K562 (cell line): Measurements from ENCODE around the gene HOXB3. TPM values are rescaled to one million over a fixed set of nuclear protein-coding genes. Genes with fewer than 3 reads are reported as not detected.

Experiments
- ATF1 ChIP-seq, 2 experiments: fragments of 450-650 bp in 1 of 2; IDR thresholded peaks; 2 replicates each; pipeline ENCODE4 v1.6.1; 2016; ENCODE audit warnings: missing compliant biosample characterization in 1 of 2, missing genetic modification characterization in 1 of 2
- BHLHE40 ChIP-seq: IDR thresholded peaks from 2 replicates; pipeline ENCODE4 v1.6.1; 2011; ENCODE audit warnings: low read length, improper control_type of control experiment
- BRF1 ChIP-seq: IDR thresholded peaks from 3 replicates; pipeline ENCODE4 v1.6.1; 2011; ENCODE audit warnings: borderline replicate concordance, mild to moderate bottlenecking; ENCODE audit not compliant: insufficient read length; ENCODE audit errors: extremely low read depth
- CBFA2T2 ChIP-seq: fragments of 450-650 bp; conservative IDR thresholded peaks from 2 replicates; pipeline ENCODE4 v1.6.1; 2017; ENCODE audit warnings: mild to moderate bottlenecking
- CCAR2 ChIP-seq: fragments of 200-400 bp; formaldehyde crosslinking; IDR thresholded peaks from 2 replicates; pipeline ENCODE4 v1.6.1; 2017; ENCODE audit warnings: mild to moderate bottlenecking, low read depth, low read length
- ETV6 ChIP-seq, 3 experiments: fragments of 150-350 bp in 1 of 3; sonication (generic) in 1 of 3; formaldehyde crosslinking in 1 of 3; IDR thresholded peaks; 2 replicates each; pipeline versions ENCODE4 v1.6.1 to v1.8.0; 2014 to 2022; ENCODE audit warnings: borderline replicate concordance in 2 of 3, low read depth in 2 of 3, antibody characterized with exemption in 1 of 3, low read length in 1 of 3, mild to moderate bottlenecking in 1 of 3, missing genetic modification reagents in 1 of 3
- FIP1L1 ChIP-seq: fragments of 200-400 bp; formaldehyde crosslinking; IDR thresholded peaks from 2 replicates; pipeline ENCODE4 v1.6.1; 2018; ENCODE audit warnings: mild to moderate bottlenecking, low read depth, low read length; ENCODE audit not compliant: poor library complexity, severe bottlenecking
- L3MBTL2 ChIP-seq: fragments of 450-650 bp; IDR thresholded peaks from 2 replicates; pipeline ENCODE4 v1.6.1; 2016; ENCODE audit warnings: mild to moderate bottlenecking, moderate library complexity
- MAZ ChIP-seq, 2 experiments: fragments of 450-650 bp in 1 of 2; sonication (generic) in 1 of 2; formaldehyde crosslinking; IDR thresholded peaks in 1 of 2; conservative IDR thresholded peaks in 1 of 2; 2 replicates each; pipeline versions ENCODE4 v1.4.0 to v1.5.0; 2020; ENCODE audit warnings: mild to moderate bottlenecking in 1 of 2, missing genetic modification reagents in 1 of 2
- NFATC3 ChIP-seq: fragments of 450-650 bp; IDR thresholded peaks from 2 replicates; pipeline ENCODE4 v1.6.1; 2017; ENCODE audit warnings: mild to moderate bottlenecking
- NFRKB ChIP-seq: fragments of 450-650 bp; IDR thresholded peaks from 2 replicates; pipeline ENCODE4 v1.6.1; 2016; ENCODE audit warnings: low read depth
- NR2C1 ChIP-seq, 2 experiments: fragments of 450-650 bp; IDR thresholded peaks; 2 replicates each; pipeline ENCODE4 v1.6.1; 2017; ENCODE audit warnings: mild to moderate bottlenecking in 2 of 2, antibody characterized with exemption in 1 of 2, inconsistent platforms in 1 of 2, missing compliant biosample characterization in 1 of 2, missing genetic modification characterization in 1 of 2
- POLR2A ChIP-seq: fragments of 450-650 bp; conservative IDR thresholded peaks from 2 replicates; pipeline ENCODE4 v1.6.1; 2016
- POLR2B ChIP-seq: fragments of 450-650 bp; IDR thresholded peaks from 2 replicates; pipeline ENCODE4 v1.6.1; 2018; ENCODE audit warnings: low read depth; ENCODE audit not compliant: partially characterized antibody
- POLR2G ChIP-seq: fragments of 200-400 bp; formaldehyde crosslinking; IDR thresholded peaks from 2 replicates; pipeline ENCODE4 v1.6.1; 2017; ENCODE audit warnings: low read depth, mild to moderate bottlenecking, antibody characterized with exemption, low read length, moderate library complexity
- RBFOX2 ChIP-seq: fragments of 200-400 bp; formaldehyde crosslinking; IDR thresholded peaks from 2 replicates; pipeline ENCODE4 v1.6.1; 2017; ENCODE audit warnings: low read depth, mild to moderate bottlenecking, low read length, moderate library complexity
- TEAD1 ChIP-seq, 2 experiments: fragments of 450-650 bp in 1 of 2; sonication (generic) in 1 of 2; formaldehyde crosslinking; IDR thresholded peaks; 2 replicates each; pipeline versions ENCODE4 v1.4.0 to v1.8.0; 2020 to 2022; ENCODE audit warnings: mild to moderate bottlenecking in 2 of 2, missing genetic modification reagents in 1 of 2
- U2AF1 ChIP-seq: fragments of 200-400 bp; formaldehyde crosslinking; optimal IDR thresholded peaks from 2 replicates; pipeline ENCODE3; 2017; ENCODE audit warnings: mild to moderate bottlenecking, low read depth, low read length, moderate library complexity
- YBX1 ChIP-seq: fragments of 450-650 bp; IDR thresholded peaks from 2 replicates; pipeline ENCODE4 v1.7.1; 2016; ENCODE audit warnings: mild to moderate bottlenecking
- ZBTB8A ChIP-seq: fragments of 450-650 bp; IDR thresholded peaks from 2 replicates; pipeline ENCODE4 v1.6.1; 2018; ENCODE audit warnings: mild to moderate bottlenecking, moderate library complexity; ENCODE audit not compliant: partially characterized antibody
- polyA plus RNA-seq, 8 experiments: library from polyadenylated mRNA; depleted of rRNA in 4 of 8; stranded (reverse) in 5 of 8; unstranded in 3 of 8; fragments of >200 nt; fragmentation: Nextera tagmentation in 2 of 8; fragmentation: Illumina TruSeq in 1 of 8; extraction: Ambion mirVana in 2 of 8; extraction: Trizol in 1 of 8; gene quantifications; 2 replicates each; pipeline versions ENCODE4 v1.2.1 to v1.2.3, GENCODE V29; 2011 to 2014; ENCODE audit warnings: inconsistent platforms in 1 of 8, missing spikeins in 1 of 8
- total RNA-seq, 7 experiments: library from RNA; depleted of rRNA in 6 of 7; stranded (reverse); fragments of >200 nt in 6 of 7; fragmentation: Illumina TruSeq in 2 of 7; extraction: Trizol in 2 of 7; gene quantifications; 2 replicates each; pipeline versions ENCODE4 v1.2.1 to v1.2.3, GENCODE V29; 2011 to 2021; ENCODE audit warnings: low replicate concordance in 1 of 7
- TF ChIP-seq, protein P1 (sequence below): fragments of 450-650 bp; IDR thresholded peaks from 2 replicates; pipeline ENCODE4 v1.6.1; 2016; ENCODE audit warnings: low read depth, mild to moderate bottlenecking, moderate library complexity
- TF ChIP-seq, protein P2 (sequence below), 2 experiments: fragments of 450-650 bp; conservative IDR thresholded peaks; 2 replicates each; pipeline ENCODE4 v1.6.1; 2017; ENCODE audit warnings: mild to moderate bottlenecking in 2 of 2, moderate library complexity in 2 of 2

HOXB3 gene
- total and polyA plus RNA-seq, 9 of the 15 experiments (the other 6 are each of a cell fraction or from before 2014, with no cell fraction given) = 2.4 to 41.3 (median 20.2) TPM

DNA sequence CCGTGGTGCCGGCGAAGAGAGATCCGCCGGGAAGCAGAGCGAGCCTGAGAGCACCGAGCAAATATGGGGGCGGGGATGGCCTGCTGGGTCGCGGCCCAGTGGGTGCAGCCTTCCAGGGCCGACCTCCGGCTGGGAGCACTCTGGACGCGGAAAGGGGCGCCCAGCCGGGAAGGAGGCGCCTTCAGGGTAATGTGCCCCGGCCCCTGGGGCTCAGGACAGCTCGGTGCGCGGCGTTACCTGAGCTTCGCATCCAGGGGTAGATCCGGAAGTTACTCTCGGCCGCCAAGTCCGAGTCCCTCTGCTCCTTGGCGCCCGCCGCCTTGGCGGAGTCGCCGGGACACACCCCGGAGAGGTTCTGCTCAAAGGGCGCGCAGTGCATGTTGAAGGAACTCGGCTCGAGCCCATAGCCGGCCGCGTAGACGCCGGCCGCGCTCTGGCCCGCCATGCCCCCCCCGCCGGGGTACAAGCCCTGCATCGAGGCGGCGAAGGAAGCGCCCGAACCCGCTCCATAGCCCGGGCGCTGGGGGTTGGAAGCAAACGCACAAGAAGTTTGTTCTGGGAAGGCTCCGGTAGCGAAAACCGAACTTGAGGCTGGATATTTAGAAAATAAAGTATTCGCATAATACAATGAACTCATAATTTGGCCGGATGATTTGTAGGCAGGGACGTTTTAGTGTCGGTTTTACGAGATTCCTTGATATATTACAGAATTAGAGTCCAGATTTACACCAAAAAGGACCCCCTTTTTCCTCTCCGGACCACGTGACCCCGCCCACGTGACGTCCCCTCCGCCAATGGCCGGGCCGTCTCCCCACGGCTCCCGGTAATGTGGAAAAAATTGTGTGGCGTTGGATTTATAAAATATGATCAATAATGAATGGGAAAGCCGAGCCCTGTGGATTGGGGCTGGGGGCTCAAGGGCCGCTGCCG lies 20.5 kb upstream of the HOXB3 start, which contains the start of gene HOXB7 (continued):
- TF ChIP-seq ETV6 (IDR thresholded peaks at IDR 0.05; ENCODE audit: borderline replicate concordance in 1 of 2, low read depth in 2 of 2, low read length in 1 of 2) (0 out of 4 replicates have a peak, but pooled peaks of 1 of the 2 experiments have one; percentile 16), ETV6 (CRISPR knock-in tag; IDR thresholded peaks at IDR 0.05; ENCODE audit: borderline replicate concordance) (no peak), POLR2G (peak; percentile 87), POLR2B (peak; percentile 41), RBFOX2 (peak; percentile 79), FIP1L1 (peak; percentile 72), CBFA2T2 (peak; percentile 96), YBX1 (no peak), NFATC3 (no peak), CCAR2 (no peak), U2AF1 (peak; percentile 21), MAZ (CRISPR knock-in tag; conservative IDR thresholded peaks at IDR 0.05 in 1 of 2, IDR thresholded peaks at IDR 0.05 in 1 of 2) (peak; percentile 26 to 59; a peak in 3 of 4 replicates), NR2C1 (IDR thresholded peaks at IDR 0.05) (no peak), NR2C1 (tag; IDR thresholded peaks at IDR 0.05) (no peak), NFRKB (0 out of 2 replicates have a peak, but pooled peaks have one; percentile 50), ZBTB8A (no peak), BHLHE40 (no peak), POLR2A (peak; percentile 47; the same call in 1 of the 2 replicates), BRF1 (no peak), ATF1 (CRISPR knock-in tag; IDR thresholded peaks at IDR 0.05) (no peak), ATF1 (tag; IDR thresholded peaks at IDR 0.05) (0 out of 2 replicates have a peak, but pooled peaks have one; percentile 5), TEAD1 (CRISPR knock-in tag; IDR thresholded peaks at IDR 0.05) (peak in 1 of 2 experiments; percentile 25; a peak in 1 of 4 replicates), L3MBTL2 (peak; percentile 75)
- TF ChIP-seq, protein P1, sequence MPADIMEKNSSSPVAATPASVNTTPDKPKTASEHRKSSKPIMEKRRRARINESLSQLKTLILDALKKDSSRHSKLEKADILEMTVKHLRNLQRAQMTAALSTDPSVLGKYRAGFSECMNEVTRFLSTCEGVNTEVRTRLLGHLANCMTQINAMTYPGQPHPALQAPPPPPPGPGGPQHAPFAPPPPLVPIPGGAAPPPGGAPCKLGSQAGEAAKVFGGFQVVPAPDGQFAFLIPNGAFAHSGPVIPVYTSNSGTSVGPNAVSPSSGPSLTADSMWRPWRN = no peak
- TF ChIP-seq, protein P2, sequence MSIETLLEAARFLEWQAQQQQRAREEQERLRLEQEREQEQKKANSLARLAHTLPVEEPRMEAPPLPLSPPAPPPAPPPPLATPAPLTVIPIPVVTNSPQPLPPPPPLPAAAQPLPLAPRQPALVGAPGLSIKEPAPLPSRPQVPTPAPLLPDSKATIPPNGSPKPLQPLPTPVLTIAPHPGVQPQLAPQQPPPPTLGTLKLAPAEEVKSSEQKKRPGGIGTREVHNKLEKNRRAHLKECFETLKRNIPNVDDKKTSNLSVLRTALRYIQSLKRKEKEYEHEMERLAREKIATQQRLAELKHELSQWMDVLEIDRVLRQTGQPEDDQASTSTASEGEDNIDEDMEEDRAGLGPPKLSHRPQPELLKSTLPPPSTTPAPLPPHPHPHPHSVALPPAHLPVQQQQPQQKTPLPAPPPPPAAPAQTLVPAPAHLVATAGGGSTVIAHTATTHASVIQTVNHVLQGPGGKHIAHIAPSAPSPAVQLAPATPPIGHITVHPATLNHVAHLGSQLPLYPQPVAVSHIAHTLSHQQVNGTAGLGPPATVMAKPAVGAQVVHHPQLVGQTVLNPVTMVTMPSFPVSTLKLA (conservative IDR thresholded peaks at IDR 0.05) = peak; percentile 69 to 83
